NCI-H524 (cell line): Measurements from ENCODE around the gene CNTN3.
A peak's percentile ranks its signal among the peaks of the same experiment; 100 is the strongest.

Source experiments
- DNase-seq, 2 experiments: peaks; one replicate each; lab custom pipeline; 2025; lab: John Stamatoyannopoulos, UW

CNTN3 gene

GRCh38 chr3:74614107-74614967 lies at the start of gene CNTN3:
TSS of gene CNTN3 (minus strand) at chr3:74614659. CDS start at chr3:74521112, 93,547 bp downstream.
- peak; percentile 15 to 47 for DNase-seq

GRCh38 chr3:74663178-74663577 lies 48.7 kb upstream of the CNTN3 start:
- DNase-seq, result no peak

GRCh38 chr3:74661672-74662071 lies 47.2 kb upstream of the CNTN3 start:
- no peak for DNase-seq

- no peak for DNase-seq
These were observed 37.4 kb upstream of the CNTN3 start for GRCh38 chr3:74651885-74652284.

- no peak for DNase-seq
These were observed 36.8 kb upstream of the CNTN3 start for GRCh38 chr3:74651292-74651691.

GRCh38 chr3:74648107-74648506 lies 33.6 kb upstream of the CNTN3 start:
- no peak for DNase-seq

- DNase-seq, result no peak
These were observed 31.6 kb upstream of the CNTN3 start for GRCh38 chr3:74646094-74646493.

- peak; percentile 30 to 84 for DNase-seq
These were observed 29.2 kb upstream of the CNTN3 start for GRCh38 chr3:74643636-74644035.

GRCh38 chr3:74642876-74643275 lies 28.4 kb upstream of the CNTN3 start:
- no peak for DNase-seq

- no peak for DNase-seq
These were observed 25.8 kb upstream of the CNTN3 start for GRCh38 chr3:74640211-74640610.

GRCh38 chr3:74639681-74640080 lies 25.2 kb upstream of the CNTN3 start:
- no peak for DNase-seq

GRCh38 chr3:74636981-74637380 lies 22.5 kb upstream of the CNTN3 start:
- no peak for DNase-seq

GRCh38 chr3:74633021-74633420 lies 18.6 kb upstream of the CNTN3 start:
- no peak for DNase-seq

- no peak for DNase-seq
These were observed 17.1 kb upstream of the CNTN3 start for GRCh38 chr3:74631351-74632140.

GRCh38 chr3:74630602-74631001 lies 16.1 kb upstream of the CNTN3 start:
- peak; percentile 2 to 16 for DNase-seq

- DNase-seq, result no peak
These were observed 11.6 kb upstream of the CNTN3 start for GRCh38 chr3:74626011-74626410.

- no peak for DNase-seq
These were observed 9.8 kb upstream of the CNTN3 start for GRCh38 chr3:74624301-74624700.

GRCh38 chr3:74623261-74623836 lies 8.9 kb upstream of the CNTN3 start:
- DNase-seq, result no peak

- no peak for DNase-seq
These were observed 7.1 kb upstream of the CNTN3 start for GRCh38 chr3:74621581-74621980.

- DNase-seq, result no peak
These were observed 3.3 kb upstream of the CNTN3 start for GRCh38 chr3:74617776-74618175.

- DNase-seq, result no peak
These were observed 845 bp downstream of the CNTN3 start for GRCh38 chr3:74613521-74614106.

- DNase-seq, result no peak
These were observed 1.4 kb downstream of the CNTN3 start for GRCh38 chr3:74613060-74613459.
